ENCODE data around the gene HERC3.

Gene HERC3

DNA sequence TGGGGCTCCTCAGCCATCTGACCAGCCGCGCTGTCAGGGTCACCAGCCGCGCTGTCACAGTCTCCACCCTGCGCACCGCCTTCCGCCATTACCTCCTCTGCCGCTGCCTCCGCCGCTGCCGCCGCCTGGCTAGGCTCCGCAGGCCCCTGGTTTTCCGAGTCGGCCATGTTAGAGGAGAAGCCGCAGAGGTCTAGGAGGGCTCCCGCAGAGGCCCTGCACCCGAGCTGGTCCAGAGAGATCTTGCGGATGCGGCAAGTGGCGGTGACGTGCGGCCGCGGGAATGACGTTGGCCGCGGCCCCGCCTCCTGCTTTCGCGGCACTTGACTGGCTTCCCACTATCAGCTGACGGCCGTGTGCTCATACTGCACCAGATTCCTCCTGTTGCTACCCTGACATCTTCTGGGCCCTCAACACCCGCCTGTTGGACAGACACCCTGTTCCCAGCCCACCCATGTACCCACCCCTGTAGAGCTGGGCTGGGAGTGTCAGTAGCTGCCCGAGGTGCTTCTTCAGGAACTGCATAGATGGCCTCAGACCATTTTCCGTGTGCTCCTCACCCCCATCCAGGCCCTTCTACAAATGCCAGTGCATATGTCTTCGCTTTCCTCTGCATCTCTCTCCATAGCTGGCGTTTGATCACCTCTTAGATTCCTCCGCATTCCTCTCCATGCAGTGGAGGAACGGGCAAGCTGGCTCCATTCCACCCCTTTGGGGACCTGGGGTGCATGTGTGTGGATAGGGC lies 105.5 kb downstream of the HERC3 start, which contains the start of gene NAP1L5:
TSS of gene NAP1L5 (minus strand) at position 242 of the 742 bp plus-strand sequence. CDS start at position 167, 75 bp downstream.
- FAIRE-seq, result no peak
- no peak for DNase-seq (ENCODE audit: insufficient read length, low spot score)
- TF ChIP-seq CTCF (IDR thresholded peaks at IDR 0.05; ENCODE audit: insufficient read depth, missing control alignments), result no peak

- no peak for DNase-seq (ENCODE audit: insufficient read length, low spot score)
- FAIRE-seq, result no peak
- no peak for TF ChIP-seq CTCF (IDR thresholded peaks at IDR 0.05; ENCODE audit: insufficient read depth, missing control alignments)
Measured at GRCh38 chr4:88698519-88698918, 106.2 kb downstream of the HERC3 start.

GRCh38 chr4:88702782-88703181 lies 110.5 kb downstream of the HERC3 start:
- no peak for TF ChIP-seq CTCF (IDR thresholded peaks at IDR 0.05; ENCODE audit: insufficient read depth, missing control alignments)
- DNase-seq (ENCODE audit: insufficient read length, low spot score), result no peak
- no peak for FAIRE-seq

GRCh38 chr4:88705223-88705622 lies 112.9 kb downstream of the HERC3 start:
- DNase-seq (ENCODE audit: insufficient read length, low spot score), result no peak
- no peak for TF ChIP-seq CTCF (IDR thresholded peaks at IDR 0.05; ENCODE audit: insufficient read depth, missing control alignments)
- no peak for FAIRE-seq

DNA sequence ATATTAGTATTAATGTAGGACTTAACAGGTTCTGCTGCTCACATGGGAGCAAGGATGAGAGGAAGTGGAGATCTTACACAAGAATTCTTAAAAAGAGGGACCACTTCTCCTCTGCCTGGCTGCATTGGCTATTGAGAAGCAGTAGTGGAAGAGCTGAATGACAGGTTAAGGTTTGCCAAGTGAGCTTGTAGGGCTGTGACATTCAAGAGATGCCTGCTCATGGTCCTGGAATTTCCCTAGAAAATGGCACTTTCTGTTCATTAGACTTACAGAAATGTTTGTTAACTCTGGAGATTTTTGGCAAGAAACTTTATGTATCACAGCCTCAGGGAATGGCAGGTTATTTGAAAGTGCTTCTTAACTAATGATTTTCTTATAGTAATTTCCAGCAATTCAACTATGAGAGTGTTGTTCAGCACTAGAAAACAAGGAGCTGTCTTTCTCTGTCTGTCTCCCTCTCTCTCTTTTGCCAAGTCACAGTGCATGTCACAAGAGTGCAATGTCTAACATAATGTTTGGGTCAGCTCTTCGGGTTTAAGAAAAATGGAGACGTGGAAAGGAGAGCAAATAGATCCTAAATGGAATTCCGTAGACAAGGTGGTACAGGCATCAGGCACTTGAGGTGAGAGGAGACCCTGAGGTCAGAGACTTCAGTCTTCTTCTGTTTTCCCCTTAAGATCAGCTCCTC lies 113.7 kb downstream of the HERC3 start:
- no peak for TF ChIP-seq CTCF (IDR thresholded peaks at IDR 0.05; ENCODE audit: insufficient read depth, missing control alignments)
- no peak for FAIRE-seq
- no peak for DNase-seq (ENCODE audit: insufficient read length, low spot score)

GRCh38 chr4:88706574-88706973 lies 114.3 kb downstream of the HERC3 start:
- DNase-seq (ENCODE audit: insufficient read length, low spot score) (no peak), FAIRE-seq (peak; percentile 58)
- TF ChIP-seq CTCF (IDR thresholded peaks at IDR 0.05; ENCODE audit: insufficient read depth, missing control alignments), result peak; percentile 56

DNA sequence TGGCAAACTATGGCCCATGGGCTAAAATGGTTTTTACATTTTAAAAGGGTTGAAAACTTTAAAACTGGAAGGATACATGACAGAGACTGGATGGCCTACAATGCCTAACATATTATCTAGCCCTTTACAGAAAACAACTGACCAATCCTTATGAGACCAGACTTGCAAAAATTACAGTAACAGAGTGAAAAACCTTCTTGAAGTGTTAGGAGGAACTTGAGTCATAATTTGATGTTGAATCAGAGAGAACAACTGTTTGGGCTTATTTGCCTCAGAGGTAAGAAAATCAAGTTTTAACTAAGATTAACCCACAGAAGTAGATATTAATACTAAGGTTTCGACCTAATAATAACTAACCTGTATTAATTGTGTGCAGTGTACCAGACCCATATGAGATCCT lies 117.7 kb downstream of the HERC3 start:
- no peak for FAIRE-seq
- DNase-seq (ENCODE audit: insufficient read length, low spot score), result no peak
- TF ChIP-seq CTCF (IDR thresholded peaks at IDR 0.05; ENCODE audit: insufficient read depth, missing control alignments), result no peak
